Stimulated activated CD4-positive, alpha-beta T cell treated with anti-CD3 and anti-CD28 coated beads, TNF-alpha, amount 100 ng/mL, for 48 hours (primary cell): ENCODE results near the gene FBP2.
"Not testable (repeated sequence)": the region's sequence is repeated elsewhere in the genome, so short reads cannot be mapped to it uniquely, and the experiment has no call there.

ENCODE experiments used
- DNase-seq, 3 donors: peaks; one replicate each; pipeline ENCODE4 v3.0.0-alpha.2; 2020; ENCODE audit warnings: low read depth in 3 of 3

The FBP2 gene

GRCh38 chr9:94564279-94564678 is 29.3 kb downstream of the FBP2 start:
- not testable (repeated sequence) for DNase-seq

- DNase-seq, result no peak
Observed at GRCh38 chr9:94563548-94563947, 30.1 kb downstream of the FBP2 start.

- DNase-seq, result peak in 1 of 3 donors; percentile 3
Observed at GRCh38 chr9:94560237-94560636, 33.4 kb downstream of the FBP2 start.

GRCh38 chr9:94557376-94557775 is 36.2 kb downstream of the FBP2 start:
- DNase-seq, result no peak

- peak; percentile 14 to 21 (median 17) for DNase-seq
Observed at GRCh38 chr9:94554439-94555331, 38.9 kb downstream of the FBP2 start, which contains the start of gene PCAT7. TSS of gene PCAT7 (plus strand) at chr9:94555083.

- no peak for DNase-seq
Observed at GRCh38 chr9:94554078-94554438, 39.6 kb downstream of the FBP2 start.

- no peak for DNase-seq
Observed at GRCh38 chr9:94553029-94553938, 40.3 kb downstream of the FBP2 start.

GRCh38 chr9:94545940-94546339 is 47.7 kb downstream of the FBP2 start:
- no peak for DNase-seq

GRCh38 chr9:94544335-94544734 is 49.3 kb downstream of the FBP2 start:
- not testable (repeated sequence) for DNase-seq

- no peak for DNase-seq
Observed at GRCh38 chr9:94538908-94539307, 54.7 kb downstream of the FBP2 start.

- DNase-seq, result no peak
Observed at GRCh38 chr9:94534901-94535300, 58.7 kb downstream of the FBP2 start.

GRCh38 chr9:94533601-94534000 is 60.0 kb downstream of the FBP2 start:
- no peak for DNase-seq

- DNase-seq, result no peak
Observed at GRCh38 chr9:94533155-94533554, 60.5 kb downstream of the FBP2 start.

GRCh38 chr9:94528886-94529285 is 64.7 kb downstream of the FBP2 start:
- no peak for DNase-seq

GRCh38 chr9:94526951-94527350 is 66.7 kb downstream of the FBP2 start:
- no peak for DNase-seq

GRCh38 chr9:94526271-94526670 is 67.4 kb downstream of the FBP2 start:
- no peak for DNase-seq

- DNase-seq, result no peak
Observed at GRCh38 chr9:94525396-94526035, 68.1 kb downstream of the FBP2 start.

GRCh38 chr9:94517254-94517653 is 76.4 kb downstream of the FBP2 start:
- DNase-seq, result no peak

- no peak for DNase-seq
Observed at GRCh38 chr9:94514722-94515121, 78.9 kb downstream of the FBP2 start.

- DNase-seq, result no peak
Observed at GRCh38 chr9:94511955-94512265, 81.7 kb downstream of the FBP2 start.

GRCh38 chr9:94511134-94511954 is 82.3 kb downstream of the FBP2 start:
- DNase-seq, result no peak
